GM12875 (cell line): ENCODE results near the gene SCARF2.

Source experiments
- H3K4me3 ChIP-seq: one replicate; pipeline ENCODE4 v1.5.1; 2011; ENCODE audit warnings: low read depth, low read length, control low read depth
- CTCF ChIP-seq: IDR thresholded peaks from 2 replicates; pipeline ENCODE4 v1.5.1; 2011; ENCODE audit warnings: low read depth, mild to moderate bottlenecking, control low read depth, inconsistent platforms, low read length, moderate library complexity, borderline replicate concordance; ENCODE audit not compliant: insufficient read depth

Gene SCARF2

DNA sequence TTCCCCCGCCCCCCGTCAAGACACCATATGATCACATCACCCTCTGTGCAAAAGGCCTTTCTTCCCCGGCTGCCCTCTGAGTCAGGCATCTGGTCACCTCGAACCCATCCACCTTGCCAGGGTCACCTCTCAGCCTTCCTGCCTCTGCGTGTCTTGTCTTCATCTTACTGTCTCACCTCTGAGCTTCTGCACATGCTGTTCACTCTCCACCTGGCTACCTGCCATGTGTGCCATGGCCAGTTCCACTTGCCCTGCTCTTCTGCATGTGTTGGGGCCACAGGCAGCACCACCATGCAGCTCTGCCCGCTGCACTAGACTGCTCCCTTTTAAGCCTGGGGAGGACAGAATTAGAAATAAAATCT is 33.9 kb downstream of the SCARF2 start:
- no peak for TF ChIP-seq CTCF
- no peak overlapping the region for H3K4me3 ChIP-seq

GRCh38 chr22:20402960-20403778 is 34.5 kb downstream of the SCARF2 start:
- H3K4me3 ChIP-seq = no peak overlapping the region
- TF ChIP-seq CTCF = no peak

DNA sequence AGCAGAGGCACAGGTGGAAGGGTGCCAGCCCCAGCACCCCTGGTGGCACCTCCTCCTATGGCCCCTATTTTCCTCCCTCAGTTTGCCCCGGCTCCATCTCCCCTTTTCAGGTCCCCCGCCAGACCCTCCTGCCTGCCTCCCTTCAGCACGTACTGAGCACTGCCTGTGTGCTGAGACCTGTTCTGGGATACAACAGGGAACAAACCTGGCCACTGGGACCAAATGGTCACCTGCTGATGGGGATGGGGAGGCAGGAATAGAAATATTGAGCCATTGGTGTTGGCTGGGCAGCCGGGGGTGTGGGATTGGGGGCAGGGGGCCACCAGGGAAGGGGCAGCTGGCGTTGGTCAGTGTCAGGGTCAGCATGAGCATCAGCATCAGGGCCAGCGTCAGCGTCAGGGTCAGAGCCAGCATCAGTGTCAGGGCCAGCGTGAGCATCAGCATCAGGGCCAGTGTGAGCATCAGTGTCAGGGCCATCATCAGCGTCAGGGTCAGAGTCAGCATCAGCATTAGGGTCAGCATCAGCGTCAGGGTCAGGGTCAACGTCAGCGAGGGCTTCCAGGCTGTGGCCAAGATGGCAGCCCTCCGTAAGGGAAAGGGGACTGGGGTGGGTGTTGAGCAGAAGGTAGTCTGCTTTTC is 36.1 kb downstream of the SCARF2 start:
- no peak overlapping the region for H3K4me3 ChIP-seq
- TF ChIP-seq CTCF = no peak

GRCh38 chr22:20400606-20401375 is 36.8 kb downstream of the SCARF2 start:
- TF ChIP-seq CTCF = no peak
- no peak overlapping the region for H3K4me3 ChIP-seq

DNA sequence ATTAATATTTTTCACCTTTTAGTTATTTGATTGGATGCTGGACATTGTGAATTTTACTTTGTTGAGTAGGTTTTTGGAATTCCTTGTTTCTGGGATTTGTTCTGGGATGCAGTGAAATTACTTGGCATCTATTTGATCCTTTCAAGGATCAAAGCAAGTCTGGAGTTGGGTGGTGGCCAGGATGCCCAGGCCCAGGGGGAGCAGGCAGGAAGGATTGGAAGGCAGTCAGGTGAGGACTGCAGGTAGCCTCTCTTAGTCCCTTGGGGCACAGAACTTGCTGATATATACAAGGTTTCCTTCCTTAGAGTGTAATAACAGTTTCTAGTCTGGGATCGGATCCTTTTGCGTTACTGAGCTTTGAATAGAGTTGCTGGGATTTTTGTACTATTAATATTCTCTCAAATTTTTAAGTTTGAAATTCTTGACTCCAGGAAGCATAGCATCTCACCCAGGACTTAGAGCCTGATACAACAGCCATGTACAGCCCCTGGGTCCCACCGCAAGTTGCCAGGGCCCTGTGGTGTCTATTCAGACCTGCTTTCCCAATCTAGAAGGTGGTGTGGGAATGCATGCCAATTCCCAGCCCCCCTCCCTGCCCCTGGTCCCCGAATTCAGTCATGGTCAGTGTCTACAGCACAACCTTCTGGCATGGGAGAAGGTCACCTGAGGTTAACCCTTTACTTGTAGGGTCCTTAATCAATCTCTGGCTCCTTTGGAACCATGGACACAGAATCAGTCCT is 37.6 kb downstream of the SCARF2 start:
- no peak overlapping the region for H3K4me3 ChIP-seq
- no peak for TF ChIP-seq CTCF

- H3K4me3 ChIP-seq = no peak overlapping the region
- TF ChIP-seq CTCF = no peak
These were observed 39.2 kb downstream of the SCARF2 start for GRCh38 chr22:20398420-20398819.
